Activated CD4-positive, alpha-beta T cell treated with anti-CD3 and anti-CD28 coated beads, Interleukin-2, amount 50 U/mL, for 24 hours (primary cell): ENCODE results near the gene PAX4.

Experiments
- DNase-seq, 2 donors: peaks; one replicate each; pipeline ENCODE4 v3.0.0-alpha.2; 2020; ENCODE audit warnings: low read depth in 1 of 2, low spot score in 1 of 2

PAX4 gene

GRCh38 chr7:127632276-127632910, 14.5 kb upstream of the PAX4 start:
- no peak for DNase-seq

GRCh38 chr7:127629268-127629854, 11.4 kb upstream of the PAX4 start:
- no peak for DNase-seq

- no peak for DNase-seq
These were observed 10.5 kb upstream of the PAX4 start for GRCh38 chr7:127628445-127628844.

- DNase-seq = no peak
These were observed 7.4 kb upstream of the PAX4 start for GRCh38 chr7:127625331-127625730.

- no peak for DNase-seq
These were observed 2.7 kb upstream of the PAX4 start for GRCh38 chr7:127620406-127621233.

GRCh38 chr7:127619681-127620405, 1.9 kb upstream of the PAX4 start:
- DNase-seq = no peak

GRCh38 chr7:127618775-127619174, 833 bp upstream of the PAX4 start:
- DNase-seq = no peak

GRCh38 chr7:127616724-127617123, 1.2 kb downstream of the PAX4 start:
- no peak for DNase-seq

GRCh38 chr7:127612263-127612662, 5.7 kb downstream of the PAX4 start:
- no peak for DNase-seq

- no peak for DNase-seq
These were observed 8.6 kb downstream of the PAX4 start for GRCh38 chr7:127609297-127609696.

- DNase-seq = no peak
These were observed 9.5 kb downstream of the PAX4 start for GRCh38 chr7:127608446-127608845.

- DNase-seq = no peak
These were observed 17.1 kb downstream of the PAX4 start for GRCh38 chr7:127600885-127601284.

- no peak for DNase-seq
These were observed 19.6 kb downstream of the PAX4 start for GRCh38 chr7:127598318-127598717.

- DNase-seq = no peak
These were observed 22.2 kb downstream of the PAX4 start for GRCh38 chr7:127595737-127596136.

GRCh38 chr7:127594490-127594889, 23.5 kb downstream of the PAX4 start:
- DNase-seq = no peak

- DNase-seq = no peak
These were observed 25.4 kb downstream of the PAX4 start for GRCh38 chr7:127592550-127592949.

GRCh38 chr7:127591591-127591990, 26.4 kb downstream of the PAX4 start:
- no peak for DNase-seq

- DNase-seq = no peak
These were observed 26.8 kb downstream of the PAX4 start for GRCh38 chr7:127591189-127591588.

- no peak for DNase-seq
These were observed 28.0 kb downstream of the PAX4 start for GRCh38 chr7:127589896-127590295.

GRCh38 chr7:127588697-127589482, 29.1 kb downstream of the PAX4 start:
- peak in 1 of 2 donors; percentile 11 for DNase-seq
